GM18858 (cell line): ENCODE measurements around the gene LRRC75B.
"Not testable (repeated sequence)": the region's sequence is repeated elsewhere in the genome, so short reads cannot be mapped to it uniquely, and the experiment has no call there.

ENCODE experiments used
- ATAC-seq: cut with Tn5 transposase; IDR thresholded peaks from one replicate; pipeline ENCODE4 v1.9.1; 2021; ENCODE audit not compliant: unreplicated experiment

The LRRC75B gene

DNA sequence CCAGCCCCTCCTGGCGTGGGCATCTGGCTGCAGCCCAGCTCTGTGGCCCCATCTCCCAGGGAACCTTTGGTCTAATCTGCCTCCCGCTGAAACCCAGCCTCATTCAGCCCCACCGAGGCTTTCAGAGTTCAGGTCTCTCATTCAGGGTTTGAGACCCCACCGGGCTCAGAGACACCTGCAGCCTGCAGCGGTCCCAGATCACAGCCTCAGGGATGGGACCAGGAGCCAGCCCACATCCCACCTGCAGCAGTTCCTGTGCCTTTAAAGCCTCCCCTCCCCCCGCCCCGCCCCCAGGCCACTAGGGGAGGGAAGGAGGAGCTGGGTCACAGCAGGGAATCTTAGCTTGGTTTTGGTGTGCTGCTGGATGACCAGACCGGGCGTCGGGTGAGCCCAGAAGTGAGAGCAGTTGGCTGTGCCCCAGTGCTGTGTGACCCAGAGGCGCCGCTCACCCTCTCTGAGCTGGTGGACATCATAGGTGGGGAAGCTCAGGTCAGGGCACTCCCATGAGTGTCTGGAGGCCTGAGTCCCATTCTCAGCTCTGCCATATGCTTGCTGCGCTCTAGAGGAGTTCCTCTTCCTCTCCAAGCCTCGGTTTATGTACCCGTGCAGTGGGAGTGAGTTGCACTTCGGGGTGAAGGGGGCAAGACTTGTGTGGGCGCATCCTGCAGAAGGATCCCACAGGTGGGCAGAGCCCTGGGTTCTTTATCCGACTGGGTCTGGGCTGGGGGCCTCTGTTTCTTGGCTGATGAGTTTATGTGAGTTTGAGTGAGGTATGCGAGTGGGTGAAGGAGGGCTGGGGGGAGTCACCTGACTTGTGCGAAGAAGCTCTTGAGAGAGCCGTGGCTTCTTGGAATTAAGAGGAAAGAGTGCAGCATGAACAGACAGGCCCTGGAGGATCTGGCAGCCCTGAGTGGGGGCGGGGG lies 10.2 kb upstream of the LRRC75B start, which contains the start of gene GGT1:
Gene GGT1 (plus strand): TSS at position 347 of the 923 bp plus-strand sequence. CDS start 7,889 bp downstream, outside the sequence.
- not testable (repeated sequence) for ATAC-seq

DNA sequence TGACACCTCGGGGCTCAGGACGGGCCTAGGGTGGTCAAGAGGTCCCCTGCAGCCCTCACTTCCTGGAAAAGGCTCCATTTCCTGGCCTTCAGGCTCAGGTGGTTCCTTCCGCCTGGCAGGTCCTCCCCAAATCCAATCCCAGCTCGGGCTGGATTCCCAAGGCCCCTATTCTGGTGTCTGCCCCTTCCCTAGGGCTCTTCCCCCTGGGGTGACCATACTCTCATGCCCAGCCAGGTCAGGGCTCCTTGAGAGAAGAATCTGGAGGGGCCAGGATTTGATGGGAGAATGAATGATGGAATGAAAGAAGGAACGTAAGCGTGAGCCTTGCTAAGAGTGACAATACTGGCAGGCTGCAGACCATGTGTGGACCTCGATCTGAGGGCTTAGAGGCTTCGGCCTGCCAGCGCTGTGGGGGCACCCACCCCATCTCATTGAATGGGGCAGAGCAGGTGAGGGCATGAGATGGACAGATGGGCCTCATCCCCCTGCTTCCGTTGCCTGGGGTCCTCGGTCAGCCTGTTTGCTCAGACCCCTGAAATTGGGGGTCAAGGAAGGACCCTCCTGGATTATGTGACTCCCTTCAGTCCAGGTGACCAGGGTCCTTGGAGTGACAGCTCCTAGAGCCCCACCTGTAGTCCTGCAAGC lies 9.4 kb upstream of the LRRC75B start:
- ATAC-seq, result not testable (repeated sequence)

DNA sequence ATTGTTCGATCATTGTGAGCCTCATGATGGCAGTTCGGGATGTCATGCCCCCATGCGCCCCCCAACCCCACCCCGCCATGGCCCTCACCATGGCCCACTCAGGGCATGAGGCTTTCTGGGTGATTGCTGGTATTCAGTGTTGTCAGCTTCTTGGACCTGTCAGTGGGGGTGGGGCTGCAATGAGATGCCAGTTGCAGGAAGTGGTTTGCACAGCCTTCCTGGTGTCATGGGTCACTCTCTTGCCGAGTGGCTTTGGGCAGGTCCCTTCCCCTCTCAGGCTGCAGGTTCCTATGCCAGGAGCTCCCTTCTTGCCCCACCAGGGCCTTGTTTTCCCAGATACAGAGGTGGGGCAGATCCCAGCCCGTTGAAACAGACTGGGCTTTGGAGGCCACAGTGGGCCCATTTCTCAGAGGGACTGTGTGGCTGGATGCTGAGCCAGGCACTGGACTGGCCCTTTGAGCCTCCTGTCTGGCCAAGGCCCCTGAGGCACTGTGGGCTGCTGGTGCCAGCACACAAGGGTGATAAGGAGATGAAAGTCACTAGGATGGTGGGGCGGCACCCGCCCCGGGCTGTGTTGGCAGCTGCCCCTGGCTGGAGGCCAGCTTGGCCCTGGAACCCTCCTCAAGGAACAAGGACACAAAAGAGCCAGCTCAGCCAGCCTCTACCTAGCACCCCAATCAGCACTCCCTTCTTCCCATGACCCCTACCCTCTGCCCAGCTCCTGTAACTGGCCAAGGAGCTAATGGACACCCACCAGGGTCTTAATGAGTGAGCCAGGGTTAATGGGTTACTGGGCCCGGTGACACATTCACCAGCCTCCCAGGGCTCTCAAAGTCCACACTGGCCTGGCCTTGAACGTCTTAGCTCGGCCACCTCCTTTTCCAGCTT lies 8.6 kb upstream of the LRRC75B start:
- no peak for ATAC-seq

DNA sequence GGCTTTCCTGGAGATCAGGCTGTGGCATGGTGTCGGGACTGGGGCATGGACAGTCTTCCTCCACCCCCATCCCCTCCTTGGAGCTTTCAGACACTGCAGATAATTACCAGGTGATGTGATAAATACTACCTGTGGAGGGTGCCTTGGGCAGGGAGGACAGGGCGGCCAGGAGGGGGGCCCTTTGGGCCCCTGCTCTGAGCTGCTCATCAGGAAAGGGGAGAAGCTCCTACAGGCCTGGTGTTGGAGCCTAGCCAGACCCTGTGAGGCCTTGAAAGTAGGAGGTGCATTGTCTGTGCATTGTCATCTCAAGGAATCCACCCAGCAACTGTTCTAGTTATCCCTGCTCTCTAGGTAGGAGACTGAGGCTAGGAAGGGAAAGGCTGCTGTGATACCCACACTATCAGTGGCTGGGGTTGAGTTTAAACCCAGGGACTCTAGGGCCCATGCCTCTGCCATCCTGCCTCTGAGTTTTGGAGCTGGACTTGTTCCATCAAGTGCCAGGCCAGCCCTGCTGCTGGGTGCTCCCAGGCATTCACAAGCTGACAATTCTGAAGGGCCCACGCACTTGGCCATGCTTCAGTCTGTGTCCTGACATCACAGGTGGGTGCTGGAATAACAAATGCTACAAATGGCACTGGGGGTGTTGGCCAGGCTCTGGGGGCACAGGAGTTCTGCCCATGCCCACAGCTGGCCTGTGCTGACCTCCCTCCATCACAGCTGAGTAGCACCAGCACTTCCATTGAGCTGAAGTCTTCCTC lies 7.3 kb upstream of the LRRC75B start:
- not testable (repeated sequence) for ATAC-seq

DNA sequence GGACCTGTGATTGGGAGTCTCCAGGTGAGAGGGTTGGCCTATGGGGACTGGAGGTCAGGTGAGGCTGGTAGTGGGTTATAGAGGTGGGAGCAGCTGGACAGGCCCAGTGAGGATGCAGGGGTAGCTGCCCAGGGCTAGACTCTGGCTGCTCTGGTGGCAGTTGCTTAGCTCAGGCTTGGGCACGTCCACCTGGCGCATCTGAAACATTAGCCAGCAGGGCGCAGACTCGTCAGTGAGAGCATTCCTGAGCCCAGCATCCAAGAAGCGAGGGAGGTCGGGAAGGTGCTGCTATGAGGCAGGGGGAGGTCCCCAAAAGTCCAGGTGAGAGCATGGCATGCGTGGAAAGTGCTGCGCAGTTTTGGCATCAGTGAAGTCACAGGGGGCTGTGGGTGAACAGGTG lies 6.6 kb upstream of the LRRC75B start:
- ATAC-seq, result no peak

DNA sequence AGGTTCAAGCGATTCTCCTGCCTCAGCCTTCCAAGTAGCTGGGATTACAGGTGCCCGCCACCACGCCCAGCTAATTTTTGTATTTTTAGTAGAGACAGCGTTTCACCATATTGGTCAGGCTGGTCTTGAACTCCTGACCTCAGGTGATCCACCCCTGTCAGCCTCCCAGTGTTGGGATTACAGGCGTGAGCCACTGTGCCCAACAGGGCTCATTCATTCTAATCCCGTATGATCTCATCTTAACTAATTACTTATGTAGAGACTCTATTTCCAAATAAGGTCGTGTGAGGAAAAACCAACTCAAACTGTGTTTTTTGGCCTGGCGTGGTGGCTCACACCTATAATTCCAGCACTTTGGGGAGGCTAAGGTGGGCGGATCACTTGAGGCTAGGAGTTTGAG lies 4.2 kb upstream of the LRRC75B start:
- not testable (repeated sequence) for ATAC-seq

DNA sequence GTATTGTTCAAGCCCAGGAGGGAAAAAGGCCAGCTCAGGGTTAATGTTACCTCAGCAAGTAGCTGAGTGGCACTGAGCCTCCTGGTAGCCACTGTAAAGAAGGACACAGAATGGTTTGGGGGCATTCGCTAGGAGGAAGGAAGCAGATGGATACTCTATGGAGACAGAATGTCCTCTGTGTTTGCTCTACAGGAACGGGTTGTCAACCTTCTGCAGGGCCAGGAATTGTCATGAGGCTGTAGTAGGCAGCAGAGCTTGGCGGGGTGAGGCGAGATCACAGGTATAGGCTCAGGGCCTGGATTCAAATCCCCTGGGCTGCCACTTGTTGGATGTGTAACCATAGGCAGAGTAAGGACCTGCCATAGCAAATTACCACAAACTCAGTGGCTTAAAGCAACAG lies 3.0 kb upstream of the LRRC75B start:
- no peak for ATAC-seq

DNA sequence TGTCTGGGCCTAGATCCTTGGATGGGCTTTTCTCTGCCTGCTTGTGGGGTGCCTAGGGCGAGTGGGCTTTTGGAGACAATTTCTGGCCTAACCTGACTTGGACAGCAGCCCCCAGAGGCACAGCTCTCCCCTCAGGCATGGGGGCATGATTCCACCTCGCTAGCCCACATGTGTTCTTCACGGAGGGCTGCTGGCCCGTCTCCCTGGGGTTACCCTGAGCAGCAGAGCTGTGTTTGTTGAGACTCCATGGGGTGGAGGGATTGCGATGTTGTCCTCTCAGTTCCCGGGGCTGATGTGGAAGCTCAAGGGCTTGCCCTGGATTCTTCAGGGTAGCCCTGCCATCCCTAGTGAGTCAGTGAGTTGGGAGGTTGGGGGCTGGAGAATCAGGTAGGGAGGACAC lies 2.4 kb upstream of the LRRC75B start:
- no peak for ATAC-seq

DNA sequence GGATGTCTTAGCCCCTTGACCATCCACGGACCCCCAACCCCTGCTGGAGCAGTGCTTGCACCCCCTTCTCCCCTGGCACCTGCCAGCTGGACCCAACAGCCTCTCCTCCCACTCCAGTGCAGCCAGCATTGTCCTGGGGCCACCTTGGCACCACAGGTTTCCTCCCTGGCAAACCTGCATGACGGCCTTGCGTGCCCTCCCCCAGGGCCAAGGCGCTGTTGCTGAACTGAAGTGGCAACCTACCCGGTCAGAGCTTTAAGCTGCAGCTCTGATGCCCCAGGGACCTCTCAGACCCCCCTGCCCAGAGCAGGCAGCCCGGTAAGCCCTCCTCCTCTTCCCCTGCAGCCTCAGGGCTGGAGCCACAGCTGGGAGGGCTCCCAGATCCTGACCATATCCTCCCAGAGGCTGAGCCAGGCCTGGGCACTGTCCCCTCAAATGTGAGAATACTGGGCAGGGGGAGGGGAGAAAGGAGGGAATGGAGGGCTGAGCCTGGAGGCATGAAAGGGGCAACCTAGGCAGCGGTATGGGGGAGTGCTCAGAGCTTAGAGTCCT lies 1.8 kb upstream of the LRRC75B start:
- ATAC-seq, result no peak

DNA sequence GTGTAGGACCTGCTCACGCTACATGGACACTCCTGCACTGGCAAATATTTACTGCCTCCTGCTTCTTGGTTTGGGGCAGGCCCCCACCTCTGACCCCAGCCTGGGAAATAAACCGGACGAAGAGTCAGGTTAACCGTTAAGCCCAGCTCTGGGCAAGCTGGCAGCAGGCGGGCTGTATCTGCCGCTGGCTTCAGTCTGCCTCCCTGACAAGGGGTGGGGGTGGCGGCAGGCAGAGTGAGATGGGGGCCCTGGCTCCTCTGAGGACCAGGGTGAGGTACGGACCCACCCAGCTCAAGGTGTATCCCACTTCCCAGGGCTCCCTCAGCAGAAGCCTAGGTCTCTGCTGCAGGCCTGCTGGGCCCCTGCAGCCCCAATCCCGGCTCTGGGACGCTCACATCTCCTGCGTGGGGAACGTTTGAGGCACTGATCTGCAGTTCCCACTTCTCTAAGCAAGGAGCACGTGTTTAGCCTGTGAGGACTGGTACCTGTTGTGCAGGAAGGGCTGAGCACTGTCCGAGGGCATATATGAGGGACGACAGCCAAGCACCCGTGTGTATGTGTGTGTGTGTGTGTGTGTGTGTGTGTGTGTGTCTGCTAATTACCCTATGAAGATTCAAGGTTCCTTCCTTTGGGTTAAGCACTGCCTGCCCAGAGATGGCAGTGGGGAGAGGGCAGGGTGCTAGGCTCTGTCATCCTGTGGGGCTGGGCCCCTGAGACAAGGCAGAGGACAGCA lies 1.1 kb upstream of the LRRC75B start:
- ATAC-seq, result no peak

DNA sequence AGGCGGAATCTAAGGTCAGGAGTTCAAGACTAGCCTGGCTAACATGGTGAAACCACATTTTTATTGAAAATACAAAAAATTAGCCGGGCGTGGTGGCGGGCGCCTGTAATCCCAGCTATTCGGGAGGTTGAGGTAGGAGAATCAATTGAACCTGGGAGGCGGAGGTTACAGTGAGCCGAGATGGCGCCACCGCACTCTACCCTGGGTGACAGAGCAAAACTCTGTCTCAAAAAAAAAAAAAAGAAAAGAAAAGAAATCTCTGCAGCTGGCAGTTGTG lies 624 bp upstream of the LRRC75B start:
- not testable (repeated sequence) for ATAC-seq

DNA sequence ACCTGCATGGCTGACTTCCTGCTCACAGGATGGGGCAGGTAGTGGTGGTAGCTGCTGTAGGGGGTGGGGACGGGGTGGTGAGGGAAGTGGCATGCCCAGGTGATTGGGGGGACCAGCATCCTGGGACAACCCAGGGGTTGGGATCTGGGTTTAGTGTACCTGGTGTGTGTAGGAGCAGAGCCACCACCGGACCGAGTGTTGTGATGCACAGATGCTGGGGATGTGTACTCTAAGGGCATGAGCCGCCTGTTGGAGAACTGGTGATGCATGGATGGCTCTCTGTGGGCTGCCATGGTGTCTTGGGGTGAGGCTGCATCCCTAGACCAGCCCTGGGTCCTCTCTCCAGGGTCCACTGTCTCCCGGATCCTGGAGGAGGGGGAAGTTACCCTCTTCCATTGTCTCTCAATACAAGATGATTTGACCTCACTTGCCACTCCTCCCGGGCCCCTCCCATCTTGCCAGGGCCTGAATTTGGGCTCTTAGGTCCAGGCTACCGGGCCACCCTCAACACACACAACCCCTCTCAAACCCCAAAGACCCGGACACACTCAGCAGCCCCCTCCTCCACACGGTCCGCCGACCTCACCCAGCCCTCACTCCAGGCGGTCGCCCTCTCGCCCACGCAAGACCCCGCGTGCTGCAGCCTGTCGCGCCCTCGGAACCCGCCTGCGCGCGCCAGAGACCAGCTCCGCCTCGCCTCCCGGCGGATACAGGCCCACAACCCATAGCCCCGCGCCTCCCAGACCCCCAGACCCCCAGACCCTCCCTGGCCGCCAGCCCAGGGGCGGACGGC lies 619 bp downstream of the LRRC75B start:
- ATAC-seq, result no peak

DNA sequence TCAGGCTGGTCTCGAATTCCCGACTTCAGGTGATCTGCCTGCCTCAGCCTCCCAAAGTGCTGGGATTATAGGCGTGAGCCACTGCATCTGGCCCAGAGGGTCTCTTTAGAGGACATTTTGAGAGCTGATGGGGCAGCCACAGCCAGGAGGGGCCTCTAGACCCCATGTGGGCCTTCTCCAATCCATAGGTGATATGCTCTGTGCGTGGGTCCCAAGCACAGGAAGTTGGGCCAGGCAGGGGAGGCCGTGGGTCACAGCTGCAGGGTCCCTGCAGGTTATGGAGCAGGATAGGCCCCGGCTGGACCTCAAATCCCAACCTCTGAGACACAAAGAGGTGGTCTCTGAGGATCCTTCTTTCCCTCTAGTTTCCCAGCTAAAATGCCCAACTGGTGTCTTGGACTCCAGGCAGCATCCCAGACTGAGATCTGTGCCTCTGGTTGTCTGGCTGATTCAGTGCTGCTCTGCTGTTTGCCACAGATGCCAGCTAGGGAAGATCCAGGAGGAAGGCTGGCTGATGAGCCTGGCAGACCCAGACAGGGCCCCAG lies 1.5 kb downstream of the LRRC75B start:
- ATAC-seq, result no peak

DNA sequence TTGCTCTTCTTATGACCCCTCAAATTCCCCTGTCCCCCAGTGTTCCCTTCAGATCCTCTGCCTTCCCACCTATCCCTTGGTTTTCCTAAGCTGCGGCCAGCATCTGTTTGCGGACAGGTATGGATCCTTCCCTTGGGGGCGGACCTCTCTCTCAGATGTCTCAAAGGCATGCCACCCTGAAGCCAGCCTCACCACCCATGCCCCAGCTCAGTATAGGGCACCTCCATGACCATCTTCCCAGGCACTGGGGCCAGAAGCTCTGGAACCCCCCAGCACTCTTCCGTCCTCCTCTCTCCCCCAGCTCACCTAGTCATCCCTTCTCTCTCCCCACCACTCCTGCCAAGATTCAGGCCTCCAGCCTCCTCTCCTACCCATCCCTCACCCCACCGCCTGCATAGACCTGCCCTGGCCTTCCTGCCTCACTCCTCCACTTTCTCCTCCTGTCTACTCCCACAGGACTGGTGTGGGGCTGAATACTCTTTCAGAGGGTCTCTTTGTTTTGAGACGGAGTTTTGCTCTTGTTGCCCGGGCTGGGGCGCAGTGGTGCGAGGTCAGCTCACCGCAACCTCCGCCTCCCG lies 2.2 kb downstream of the LRRC75B start:
- ATAC-seq, result no peak

DNA sequence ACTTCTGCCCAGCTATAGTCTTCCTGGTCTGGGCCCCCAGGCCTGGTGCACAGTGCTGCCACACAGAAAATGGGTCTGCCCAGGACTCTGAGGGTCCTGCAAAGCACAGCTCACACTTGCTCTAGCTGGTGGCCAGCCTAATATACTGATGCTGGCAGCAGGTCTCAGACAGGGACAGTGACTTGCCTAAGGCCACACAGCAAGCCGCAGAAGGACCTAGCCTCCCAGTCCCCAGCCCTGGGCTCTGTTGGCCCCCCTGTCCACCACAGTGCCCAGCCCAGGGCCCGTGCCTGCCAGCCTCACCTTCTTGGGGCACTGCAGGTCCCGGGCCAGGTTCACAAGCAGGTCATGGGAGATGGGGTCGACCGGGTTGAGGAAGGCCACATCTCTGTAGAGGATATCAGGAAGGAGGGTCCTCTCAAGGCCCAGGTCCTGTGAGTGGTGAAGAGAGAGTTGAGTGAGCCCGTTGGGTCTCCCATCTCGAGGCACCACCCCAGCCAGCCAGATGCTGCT lies 3.3 kb downstream of the LRRC75B start:
- ATAC-seq, result no peak

DNA sequence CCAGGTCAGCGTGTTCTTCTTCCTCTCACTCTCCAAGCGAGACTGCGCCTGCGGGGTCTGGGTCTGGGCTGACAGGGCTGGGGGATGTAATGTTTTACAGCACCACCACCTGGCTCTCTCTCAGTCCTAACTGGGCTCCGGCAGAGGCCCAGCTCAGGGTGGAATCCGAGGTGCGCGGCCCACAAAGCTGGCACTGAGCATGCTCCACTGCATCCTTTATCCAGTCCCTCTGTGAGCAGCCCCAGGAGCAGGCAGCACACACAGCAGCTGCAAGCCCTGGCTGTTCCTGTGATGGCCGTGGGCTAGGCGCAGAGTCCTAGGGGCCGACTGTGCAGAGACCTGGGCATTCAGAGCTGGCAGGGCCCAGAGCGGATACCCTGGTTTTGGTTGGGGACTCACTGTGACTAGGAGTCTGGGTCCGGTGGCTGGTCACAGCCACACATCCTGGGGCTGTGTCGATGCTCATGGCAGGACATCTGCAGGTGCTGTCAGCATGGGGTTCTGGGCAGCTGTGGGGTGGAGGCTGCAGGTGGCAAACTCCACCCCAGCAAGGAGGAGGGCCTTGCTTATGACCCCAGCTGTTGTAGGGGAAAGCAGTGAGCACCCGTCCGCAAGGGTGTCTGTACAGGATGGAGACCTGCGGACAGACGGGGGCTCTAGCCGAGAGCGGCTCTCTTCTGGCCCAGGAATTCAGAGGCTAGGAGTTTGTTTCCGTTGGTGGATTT lies 4.0 kb downstream of the LRRC75B start:
- ATAC-seq, result no peak

DNA sequence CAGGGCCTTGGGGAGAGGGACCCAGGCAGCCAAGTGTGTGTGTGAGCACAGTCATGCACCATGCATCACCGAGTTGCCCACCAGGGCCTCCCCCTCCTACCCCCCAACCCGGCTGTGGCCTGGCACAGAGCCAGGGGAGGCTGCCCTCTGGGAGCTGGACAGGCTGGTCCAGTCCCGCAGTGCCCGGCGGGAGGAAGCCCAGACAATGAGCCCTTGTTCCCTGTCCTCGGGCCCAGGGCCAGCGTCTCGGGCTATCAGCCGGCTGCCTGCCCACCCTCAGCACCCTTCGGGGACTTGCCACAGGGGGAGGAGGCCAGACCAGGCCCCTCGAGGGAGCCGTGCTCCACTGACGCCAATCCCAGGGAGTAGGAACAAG lies 4.5 kb downstream of the LRRC75B start:
- ATAC-seq, result no peak

DNA sequence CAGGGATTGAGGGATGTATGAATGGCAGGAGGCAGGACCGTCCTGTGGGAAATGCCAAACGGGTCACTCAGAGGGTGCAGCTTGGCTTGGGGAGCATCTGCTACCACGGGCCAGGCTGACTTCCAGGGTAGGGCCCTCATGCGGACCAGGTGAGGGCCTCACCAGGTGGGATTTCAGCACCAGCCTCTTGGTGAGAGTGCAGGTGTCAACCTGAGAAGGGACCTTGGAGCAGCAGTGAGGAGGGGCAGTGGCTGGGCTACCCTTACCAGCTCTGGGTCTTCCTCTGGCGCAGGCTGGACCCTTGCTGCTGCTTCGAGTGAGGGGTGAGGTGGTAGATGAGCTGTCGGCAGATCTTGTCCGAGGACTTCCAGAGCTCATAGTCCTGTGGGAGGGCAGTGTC lies 4.9 kb downstream of the LRRC75B start:
- ATAC-seq, result no peak
